Nephron (organoid): Measurements from ENCODE around the gene PRKN.

Experiments used
- H3K27ac Mint-ChIP-seq, 3 experiments: 2 replicates each; pipeline ENCODE4 v1.8.0; 2020; ENCODE audit warnings: mixed read lengths in 3 of 3, mild to moderate bottlenecking in 2 of 3, moderate library complexity in 1 of 3
- H3K27me3 Mint-ChIP-seq: 2 replicates; pipeline ENCODE4 v1.8.0; 2021; ENCODE audit warnings: low read depth, mild to moderate bottlenecking, moderate library complexity, mixed read lengths
- H3K36me3 Mint-ChIP-seq: 2 replicates; pipeline ENCODE4 v1.8.0; 2020; ENCODE audit warnings: low read depth, mixed read lengths
- H3K4me1 Mint-ChIP-seq: 2 replicates; pipeline ENCODE4 v1.8.0; 2020; ENCODE audit warnings: mixed read lengths
- H3K4me3 Mint-ChIP-seq, 3 experiments: 2 replicates each; pipeline ENCODE4 v1.8.0; 2020; ENCODE audit warnings: mild to moderate bottlenecking in 3 of 3, mixed read lengths in 3 of 3, moderate library complexity in 2 of 3
- H3K9me3 Mint-ChIP-seq: 2 replicates; pipeline ENCODE4 v1.8.0; 2020; ENCODE audit warnings: mixed read lengths
- CTCF ChIP-seq, 3 experiments: fragments of 200-600 bp; sonication (generic); IDR thresholded peaks; one replicate each; pipeline ENCODE4 v1.5.0; 2021; ENCODE audit warnings: antibody characterized with exemption in 3 of 3; ENCODE audit not compliant: unreplicated experiment in 3 of 3

Gene PRKN

DNA sequence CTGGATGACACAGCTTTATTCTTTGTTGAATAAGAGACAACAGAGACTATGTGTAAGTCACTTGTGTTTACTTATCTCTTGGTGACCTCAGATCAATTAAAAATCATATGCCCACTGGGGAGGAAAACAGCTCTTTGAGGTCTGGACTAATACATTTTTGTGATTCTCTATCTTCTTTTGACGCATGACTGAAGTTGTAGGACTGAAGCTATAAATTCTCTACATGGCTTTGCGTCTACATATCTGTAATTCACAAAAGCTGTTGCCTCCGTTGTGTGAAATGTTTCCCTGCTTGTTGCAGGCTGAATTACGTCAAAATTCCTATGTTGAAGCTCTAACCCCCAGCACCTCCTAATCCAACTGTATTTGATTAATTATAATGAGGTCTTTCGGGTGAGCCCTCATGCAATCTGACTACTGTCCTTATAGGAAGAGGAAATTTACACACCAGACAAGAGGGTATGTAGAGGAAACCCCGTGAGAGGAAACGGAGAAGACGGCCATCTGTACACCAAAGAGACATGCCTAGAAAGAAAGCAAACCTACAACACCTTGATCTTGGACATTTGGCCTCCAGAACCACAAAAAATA, 481.6 kb downstream of the PRKN start:
- no peaks in the 10 kb centered on the region for H3K9me3 Mint-ChIP-seq
- no peak overlapping the region for H3K4me3 Mint-ChIP-seq
- no peak for TF ChIP-seq CTCF (IDR thresholded peaks at IDR 0.05; ENCODE audit: unreplicated experiment in 3 of 3)
- H3K27ac Mint-ChIP-seq: peak overlapping the region in 1 of 3 experiments; percentile 3
- peaks cover 8% of the 10 kb centered on the region for H3K4me1 Mint-ChIP-seq
- no peaks in the 10 kb centered on the region for H3K27me3 Mint-ChIP-seq
- H3K36me3 Mint-ChIP-seq: no peaks in the 10 kb centered on the region

DNA sequence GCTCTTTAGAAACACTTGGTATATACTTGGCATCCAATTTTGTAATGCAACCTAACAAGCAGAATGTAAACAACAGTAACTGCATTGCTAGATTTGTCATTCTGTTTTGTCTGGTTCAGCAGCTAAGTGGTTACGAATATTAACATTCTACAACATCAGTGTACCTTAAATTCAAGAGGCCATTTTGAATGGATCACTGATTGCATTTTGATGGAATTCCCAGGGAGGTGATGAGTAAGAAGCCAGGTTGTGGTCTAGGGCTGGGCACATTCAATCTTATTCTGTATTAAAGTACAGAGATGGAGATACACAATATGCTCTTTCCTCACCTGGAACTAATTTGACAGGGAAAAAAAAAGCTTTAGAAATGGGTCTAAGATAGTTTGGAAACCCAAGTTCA, 483.5 kb downstream of the PRKN start:
- no peak for TF ChIP-seq CTCF (IDR thresholded peaks at IDR 0.05; ENCODE audit: unreplicated experiment in 3 of 3)
- no peaks in the 10 kb centered on the region for H3K9me3 Mint-ChIP-seq
- no peak overlapping the region for H3K4me3 Mint-ChIP-seq
- no peaks in the 10 kb centered on the region for H3K36me3 Mint-ChIP-seq
- peaks cover 8% of the 10 kb centered on the region for H3K4me1 Mint-ChIP-seq
- no peaks in the 10 kb centered on the region for H3K27me3 Mint-ChIP-seq
- no peak overlapping the region for H3K27ac Mint-ChIP-seq

GRCh38 chr6:162242915-162243314, 484.7 kb downstream of the PRKN start:
- TF ChIP-seq CTCF (IDR thresholded peaks at IDR 0.05; ENCODE audit: unreplicated experiment in 3 of 3): no peak
- no peaks in the 10 kb centered on the region for H3K27me3 Mint-ChIP-seq
- no peaks in the 10 kb centered on the region for H3K9me3 Mint-ChIP-seq
- no peak overlapping the region for H3K27ac Mint-ChIP-seq
- H3K4me3 Mint-ChIP-seq: no peak overlapping the region
- H3K4me1 Mint-ChIP-seq: peaks cover 3% of the 10 kb centered on the region
- no peaks in the 10 kb centered on the region for H3K36me3 Mint-ChIP-seq

GRCh38 chr6:162239330-162239729, 488.2 kb downstream of the PRKN start:
- Mint-ChIP-seq H3K27me3 (peaks cover 4% of the 10 kb centered on the region), H3K36me3 (no peaks in the 10 kb centered on the region), H3K4me3 (no peak overlapping the region), H3K9me3 (no peaks in the 10 kb centered on the region), H3K4me1 (no peaks in the 10 kb centered on the region), H3K27ac (no peak overlapping the region)
- no peak for TF ChIP-seq CTCF (IDR thresholded peaks at IDR 0.05; ENCODE audit: unreplicated experiment in 3 of 3)

DNA sequence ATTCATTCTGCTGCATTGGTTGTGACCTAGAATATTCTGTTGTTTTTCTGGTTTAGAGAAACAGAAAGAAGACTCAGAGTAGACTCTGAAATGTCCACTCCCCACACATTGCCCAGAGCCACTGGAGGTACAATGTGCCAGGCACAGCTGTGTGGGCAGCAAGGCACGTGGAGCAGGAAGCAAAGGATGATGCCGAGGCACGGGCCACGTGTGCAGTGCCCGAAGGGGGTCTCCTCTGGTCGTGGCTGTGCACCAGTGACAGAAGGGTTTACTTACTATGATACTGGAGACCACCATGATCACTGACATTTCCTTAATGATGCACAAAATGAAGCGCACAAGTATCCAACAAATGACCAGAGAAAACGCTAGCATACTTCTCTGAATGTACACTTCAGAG, 488.9 kb downstream of the PRKN start:
- H3K4me3 Mint-ChIP-seq: no peak overlapping the region
- H3K27me3 Mint-ChIP-seq: peaks cover 4% of the 10 kb centered on the region
- no peak overlapping the region for H3K27ac Mint-ChIP-seq
- no peaks in the 10 kb centered on the region for H3K9me3 Mint-ChIP-seq
- no peaks in the 10 kb centered on the region for H3K36me3 Mint-ChIP-seq
- no peaks in the 10 kb centered on the region for H3K4me1 Mint-ChIP-seq
- TF ChIP-seq CTCF (IDR thresholded peaks at IDR 0.05; ENCODE audit: unreplicated experiment in 3 of 3): no peak

DNA sequence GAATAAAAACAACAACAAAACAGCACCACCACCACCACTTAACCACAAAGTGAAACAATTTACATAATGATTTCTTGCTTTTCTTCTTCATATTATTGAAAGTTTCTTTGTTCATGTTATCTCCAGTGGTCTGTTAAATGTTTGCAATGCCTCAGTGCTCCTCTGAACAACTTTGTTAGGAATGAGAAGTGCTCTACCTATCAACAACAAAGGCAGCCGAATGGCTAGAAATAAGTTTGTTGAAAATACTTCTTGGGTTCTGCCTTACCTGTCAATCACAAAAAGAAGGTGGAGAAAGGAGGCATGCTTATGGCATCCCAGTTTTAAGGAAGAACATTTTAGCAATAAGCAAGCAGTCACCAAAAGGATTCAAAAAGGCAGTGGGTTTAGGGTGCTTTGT, 490.2 kb downstream of the PRKN start:
- no peaks in the 10 kb centered on the region for H3K4me1 Mint-ChIP-seq
- H3K4me3 Mint-ChIP-seq: no peak overlapping the region
- peaks cover 4% of the 10 kb centered on the region for H3K27me3 Mint-ChIP-seq
- no peaks in the 10 kb centered on the region for H3K9me3 Mint-ChIP-seq
- no peak for TF ChIP-seq CTCF (IDR thresholded peaks at IDR 0.05; ENCODE audit: unreplicated experiment in 3 of 3)
- no peaks in the 10 kb centered on the region for H3K36me3 Mint-ChIP-seq
- no peak overlapping the region for H3K27ac Mint-ChIP-seq
